ENCODE measurements around the gene TLE5. TPM values are rescaled to one million over a fixed set of nuclear protein-coding genes. Genes with fewer than 3 reads are reported as not detected.

The TLE5 gene
- total RNA-seq, 3 donors from 2014 or later (not counting 1 experiment from before 2014, with no cell fraction given), result 943 to 1,012 (median 968) TPM

DNA sequence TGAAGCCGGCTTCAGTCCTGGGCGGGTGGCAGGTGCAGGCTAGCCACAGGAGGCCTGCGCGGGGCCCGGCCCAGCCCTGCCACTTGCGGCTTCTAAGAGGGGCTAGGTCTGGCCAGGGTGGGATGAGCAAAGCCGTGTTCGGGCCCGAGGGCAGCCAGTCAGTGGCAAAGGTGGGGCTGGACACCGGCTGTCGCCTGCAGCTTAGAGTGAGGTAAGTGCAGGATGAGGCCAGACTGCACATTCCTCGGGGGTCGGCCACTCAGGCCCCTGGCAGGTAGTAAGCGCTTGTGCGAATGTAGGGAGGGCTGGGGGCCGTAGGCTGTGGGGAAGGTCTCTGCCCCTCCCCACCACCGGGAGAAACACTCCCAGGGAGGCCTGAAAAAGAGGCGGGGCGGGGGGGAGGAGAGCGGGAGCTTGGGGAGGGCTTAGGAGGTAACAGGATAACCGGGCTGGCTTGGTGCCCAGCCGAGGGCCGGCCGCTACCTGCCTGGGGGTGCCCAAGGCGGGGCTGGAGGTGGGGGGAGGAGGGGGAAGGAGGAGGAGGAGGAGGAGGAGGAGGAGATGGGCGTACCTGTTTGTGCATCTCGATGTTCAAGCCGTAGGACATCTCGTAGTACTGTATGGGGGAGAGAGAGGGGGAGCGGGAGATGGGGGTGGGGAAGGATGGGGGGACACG is 6.4 kb downstream of the TLE5 start:
- Mint-ChIP-seq H3K9me3 (no peaks in the 10 kb centered on the region), H3K27ac (no peak overlapping the region), H3K4me3 (no peak overlapping the region), H3K36me3 (no peaks in the 10 kb centered on the region), H3K4me1 (peaks cover 16 to 52% of the 10 kb centered on the region in 2 donors), H3K27me3 (ENCODE audit: low read depth in 2 of 2) (no peaks in the 10 kb centered on the region)
- H3K4me3 ChIP-seq (ENCODE audit: low read length), result no peak overlapping the region
- TF ChIP-seq, protein P1, sequence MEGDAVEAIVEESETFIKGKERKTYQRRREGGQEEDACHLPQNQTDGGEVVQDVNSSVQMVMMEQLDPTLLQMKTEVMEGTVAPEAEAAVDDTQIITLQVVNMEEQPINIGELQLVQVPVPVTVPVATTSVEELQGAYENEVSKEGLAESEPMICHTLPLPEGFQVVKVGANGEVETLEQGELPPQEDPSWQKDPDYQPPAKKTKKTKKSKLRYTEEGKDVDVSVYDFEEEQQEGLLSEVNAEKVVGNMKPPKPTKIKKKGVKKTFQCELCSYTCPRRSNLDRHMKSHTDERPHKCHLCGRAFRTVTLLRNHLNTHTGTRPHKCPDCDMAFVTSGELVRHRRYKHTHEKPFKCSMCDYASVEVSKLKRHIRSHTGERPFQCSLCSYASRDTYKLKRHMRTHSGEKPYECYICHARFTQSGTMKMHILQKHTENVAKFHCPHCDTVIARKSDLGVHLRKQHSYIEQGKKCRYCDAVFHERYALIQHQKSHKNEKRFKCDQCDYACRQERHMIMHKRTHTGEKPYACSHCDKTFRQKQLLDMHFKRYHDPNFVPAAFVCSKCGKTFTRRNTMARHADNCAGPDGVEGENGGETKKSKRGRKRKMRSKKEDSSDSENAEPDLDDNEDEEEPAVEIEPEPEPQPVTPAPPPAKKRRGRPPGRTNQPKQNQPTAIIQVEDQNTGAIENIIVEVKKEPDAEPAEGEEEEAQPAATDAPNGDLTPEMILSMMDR (IDR thresholded peaks at IDR 0.05), result no peak
- no peaks in the 10 kb centered on the region for H3K27me3 ChIP-seq (ENCODE audit: control insufficient read depth, insufficient read depth, low read length)
- 93% methylated on average over 31 of the region's 31 CpGs for WGBS (ENCODE audit: insufficient coverage)
- no peaks in the 10 kb centered on the region for H3K9me3 ChIP-seq (ENCODE audit: control insufficient read depth, insufficient read depth, low read length)
- peaks cover 31% of the 10 kb centered on the region for H3K4me1 ChIP-seq (ENCODE audit: control insufficient read depth, insufficient read depth, low read length)
- DNase-seq, result no peak
- intact Hi-C loops (cut with micrococcal nuclease), result no loop called here
- no peak for ATAC-seq
- H3K36me3 ChIP-seq (ENCODE audit: control insufficient read depth, insufficient read depth, low read length), result peaks cover 63% of the 10 kb centered on the region
- H3K27ac ChIP-seq (ENCODE audit: low read length), result no peak overlapping the region

DNA sequence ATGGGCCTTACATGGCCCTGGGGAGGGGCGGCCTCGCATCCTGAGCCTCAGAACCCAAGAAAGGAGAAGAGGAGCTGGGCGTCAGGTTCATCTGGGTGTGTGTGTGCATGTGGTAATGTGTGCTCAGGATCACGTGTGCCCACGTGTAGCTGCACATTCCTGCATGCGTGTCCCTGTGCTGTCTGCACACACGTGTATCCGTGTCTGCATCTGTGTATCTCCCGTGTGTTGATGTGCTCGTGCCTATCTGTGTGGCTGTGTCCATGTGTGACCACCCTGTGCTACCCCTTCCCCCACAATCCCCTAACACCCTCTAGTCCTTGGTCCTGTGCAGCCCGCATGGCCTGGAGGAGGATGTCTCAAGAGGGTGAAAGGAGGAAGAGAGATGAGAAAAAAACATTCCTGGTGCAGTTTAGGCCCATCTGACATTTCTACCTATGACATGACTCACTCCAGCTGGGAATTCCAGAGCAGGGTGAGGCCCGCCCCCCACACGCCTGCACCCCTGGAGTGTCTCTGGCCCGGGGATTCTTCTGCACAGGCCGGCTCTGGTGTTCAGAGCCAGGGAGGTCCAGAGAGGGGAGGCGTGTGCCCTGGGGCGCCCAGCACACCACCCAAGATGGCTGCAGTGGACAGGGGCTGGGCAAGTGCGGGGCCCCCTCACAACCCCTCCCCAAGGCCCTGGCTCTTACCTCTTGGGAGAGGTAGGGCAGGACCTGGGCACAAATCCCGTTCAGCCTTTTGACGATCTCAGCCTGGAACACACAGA is 7.1 kb downstream of the TLE5 start:
- H3K4me1 Mint-ChIP-seq, result peaks cover 11 to 45% of the 10 kb centered on the region in 2 donors
- intact Hi-C loops (cut with micrococcal nuclease), result no loop called here
- Histone ChIP-seq H3K4me1 (ENCODE audit: control insufficient read depth, insufficient read depth, low read length) (peaks cover 24% of the 10 kb centered on the region), H3K36me3 (ENCODE audit: control insufficient read depth, insufficient read depth, low read length) (peaks cover 60% of the 10 kb centered on the region), H3K27ac (ENCODE audit: low read length) (no peak overlapping the region), H3K27me3 (ENCODE audit: control insufficient read depth, insufficient read depth, low read length) (no peaks in the 10 kb centered on the region), H3K4me3 (ENCODE audit: low read length) (no peak overlapping the region), H3K9me3 (ENCODE audit: control insufficient read depth, insufficient read depth, low read length) (no peaks in the 10 kb centered on the region)
- 93% methylated on average over 18 of the region's 20 CpGs for WGBS (ENCODE audit: insufficient coverage)
- H3K27ac Mint-ChIP-seq, result peak overlapping the region in 1 of 2 donors; percentile 31
- peak overlapping the region; percentile 26 for H3K4me3 Mint-ChIP-seq
- TF ChIP-seq, protein P1 (IDR thresholded peaks at IDR 0.05), result no peak
- H3K9me3 Mint-ChIP-seq, result no peaks in the 10 kb centered on the region
- DNase-seq (no peak), ATAC-seq (no peak)
- H3K27me3 Mint-ChIP-seq (ENCODE audit: low read depth in 2 of 2), result no peaks in the 10 kb centered on the region
- H3K36me3 Mint-ChIP-seq, result no peaks in the 10 kb centered on the region

DNA sequence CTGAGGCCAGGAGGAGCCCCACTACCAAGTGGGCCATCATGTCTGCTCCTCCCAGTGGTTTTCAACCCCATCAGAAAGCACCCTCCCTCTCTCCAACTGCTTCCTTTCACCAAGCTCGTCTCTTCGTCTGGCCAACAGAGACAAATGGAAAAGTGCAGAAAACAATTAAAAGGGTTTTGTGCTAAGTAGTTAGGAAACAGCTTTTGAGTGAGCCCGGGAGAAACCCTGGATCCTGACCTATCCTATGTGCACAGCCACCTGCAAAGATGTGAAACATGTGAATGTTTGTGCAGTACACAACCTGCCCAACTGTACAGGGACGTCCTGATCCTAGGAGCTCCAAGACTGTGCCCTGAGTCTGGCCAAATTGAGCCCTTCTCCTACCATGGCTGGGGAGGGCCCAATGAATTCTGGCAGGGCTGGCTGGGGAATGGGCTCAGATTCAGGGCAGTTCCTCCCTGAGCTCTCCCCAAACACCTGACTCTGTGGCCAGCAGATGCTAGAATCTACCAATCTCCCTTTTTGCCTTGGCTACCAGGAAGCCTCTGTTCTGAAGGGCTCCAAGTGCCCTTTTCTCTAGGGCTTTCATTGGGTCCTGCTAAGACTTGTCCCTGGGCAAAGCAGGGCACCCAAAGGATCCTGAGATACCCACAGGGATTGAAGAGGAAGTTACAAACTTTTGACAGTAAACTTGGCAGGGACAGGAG is 7.9 kb downstream of the TLE5 start:
- no peak overlapping the region for H3K4me3 ChIP-seq (ENCODE audit: low read length)
- Mint-ChIP-seq H3K9me3 (no peaks in the 10 kb centered on the region), H3K27ac (peak overlapping the region in 1 of 2 donors; percentile 31), H3K27me3 (ENCODE audit: low read depth in 2 of 2) (no peaks in the 10 kb centered on the region), H3K4me1 (peaks cover 5 to 38% of the 10 kb centered on the region in 2 donors), H3K4me3 (peak overlapping the region; percentile 26), H3K36me3 (no peaks in the 10 kb centered on the region)
- intact Hi-C loops (cut with micrococcal nuclease), result no loop called here
- WGBS (ENCODE audit: insufficient coverage), result 86% methylated on average over 4 of the region's 4 CpGs
- H3K27ac ChIP-seq (ENCODE audit: low read length), result no peak overlapping the region
- ATAC-seq (no peak), DNase-seq (no peak)
- peaks cover 54% of the 10 kb centered on the region for H3K36me3 ChIP-seq (ENCODE audit: control insufficient read depth, insufficient read depth, low read length)
- H3K4me1 ChIP-seq (ENCODE audit: control insufficient read depth, insufficient read depth, low read length), result peaks cover 17% of the 10 kb centered on the region
- TF ChIP-seq, protein P1 (IDR thresholded peaks at IDR 0.05), result no peak
- no peaks in the 10 kb centered on the region for H3K27me3 ChIP-seq (ENCODE audit: control insufficient read depth, insufficient read depth, low read length)
- no peaks in the 10 kb centered on the region for H3K9me3 ChIP-seq (ENCODE audit: control insufficient read depth, insufficient read depth, low read length)

Data from natural killer cell (primary cell).